Glomerular visceral epithelial cell (primary cell): ENCODE results near the gene VPS35L.
"Not testable (repeated sequence)": the region's sequence is repeated elsewhere in the genome, so short reads cannot be mapped to it uniquely, and the experiment has no call there.

Experiments
- DNase-seq: peaks from one replicate; pipeline ENCODE4 v3.0.0-alpha.2; 2016; ENCODE audit errors: extremely low spot score

VPS35L gene

GRCh38 chr16:19710991-19711545, 155.6 kb downstream of the VPS35L start:
- no peak for DNase-seq

- no peak for DNase-seq
Observed at GRCh38 chr16:19711643-19712042, 156.1 kb downstream of the VPS35L start.

- DNase-seq = no peak
Observed at GRCh38 chr16:19712418-19713058, 157.0 kb downstream of the VPS35L start.

GRCh38 chr16:19713697-19714096, 158.2 kb downstream of the VPS35L start:
- DNase-seq = no peak

- no peak for DNase-seq
Observed at GRCh38 chr16:19715566-19715965, 160.1 kb downstream of the VPS35L start.

- no peak for DNase-seq
Observed at GRCh38 chr16:19716183-19716582, 160.7 kb downstream of the VPS35L start.

- DNase-seq = not testable (repeated sequence)
Observed at GRCh38 chr16:19716728-19717127, 161.2 kb downstream of the VPS35L start.

GRCh38 chr16:19717314-19717713, 161.8 kb downstream of the VPS35L start:
- DNase-seq = no peak

GRCh38 chr16:19717741-19718623, 162.5 kb downstream of the VPS35L start, which contains the start of the genes IQCK and KNOP1:
IQCK (plus strand) TSS chr16:19718271; CDS start chr16:19718307, 36 bp downstream.
KNOP1 (minus strand) TSS chr16:19718227; CDS start chr16:19715035, 3,192 bp downstream.
- peak; percentile 90 for DNase-seq

GRCh38 chr16:19718624-19718965, 163.1 kb downstream of the VPS35L start:
- no peak for DNase-seq

GRCh38 chr16:19722269-19722952, 166.9 kb downstream of the VPS35L start:
- no peak for DNase-seq

GRCh38 chr16:19722981-19723380, 167.5 kb downstream of the VPS35L start:
- DNase-seq = no peak

- no peak for DNase-seq
Observed at GRCh38 chr16:19728636-19728965, 173.1 kb downstream of the VPS35L start.

GRCh38 chr16:19733551-19733950, 178.0 kb downstream of the VPS35L start:
- DNase-seq = no peak

GRCh38 chr16:19735074-19735867, 179.8 kb downstream of the VPS35L start:
- DNase-seq = no peak

GRCh38 chr16:19737306-19738038, 182.0 kb downstream of the VPS35L start:
- no peak for DNase-seq

- no peak for DNase-seq
Observed at GRCh38 chr16:19741354-19741753, 185.9 kb downstream of the VPS35L start.

GRCh38 chr16:19743816-19744159, 188.3 kb downstream of the VPS35L start:
- DNase-seq = no peak

GRCh38 chr16:19744670-19745069, 189.2 kb downstream of the VPS35L start:
- DNase-seq = no peak

GRCh38 chr16:19745286-19746010, 189.9 kb downstream of the VPS35L start:
- no peak for DNase-seq
